Esophagus muscularis mucosa (tissue), 3 donors: ENCODE data around the gene MICAL3.

Experiments used
- POLR2A ChIP-seq: fragments of 450-650 bp; IDR thresholded peaks from one replicate; pipeline ENCODE4 v1.6.1; 2017; ENCODE audit warnings: antibody characterized with exemption, moderate library complexity, mild to moderate bottlenecking, low read depth
- TF ChIP-seq, protein P1 (sequence below), 3 experiments: fragments of 200-600 bp in 2 of 3; fragments of 450-650 bp in 1 of 3; sonication (generic) in 2 of 3; IDR thresholded peaks; one replicate each; pipeline ENCODE4 v1.5.1; 2017 to 2019; ENCODE audit warnings: antibody characterized with exemption in 3 of 3, mild to moderate bottlenecking in 2 of 3, moderate library complexity in 1 of 3

DNA sequence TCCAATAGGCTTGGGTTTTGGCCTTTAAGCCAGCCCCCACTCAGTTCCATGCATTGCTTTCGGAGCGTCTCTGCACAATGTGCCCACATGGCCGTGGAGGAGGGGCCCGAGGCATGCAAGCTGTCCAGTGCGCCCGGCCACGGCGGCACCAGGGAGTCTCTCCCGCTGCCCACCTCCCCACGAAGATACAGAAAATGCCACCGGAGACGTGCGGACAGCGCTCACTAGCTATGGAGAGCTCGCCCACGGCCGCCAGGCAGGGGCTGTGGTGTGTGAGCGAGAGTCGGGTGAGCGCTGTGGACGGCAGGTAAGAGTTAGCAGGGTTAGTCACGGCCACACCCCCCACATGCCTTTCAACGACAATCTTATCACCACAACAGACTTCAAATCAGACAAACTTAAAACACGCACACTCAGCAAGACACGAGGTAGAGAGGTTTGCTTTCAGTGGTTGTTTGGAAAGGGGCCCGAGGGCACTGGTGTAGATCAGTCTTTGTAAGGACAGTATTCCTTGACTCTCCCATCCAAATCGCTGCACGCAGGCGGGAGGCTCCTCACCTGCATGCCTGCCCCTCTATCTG, 231.4 kb downstream of the MICAL3 start:
- no peak for TF ChIP-seq POLR2A
- TF ChIP-seq, protein P1, sequence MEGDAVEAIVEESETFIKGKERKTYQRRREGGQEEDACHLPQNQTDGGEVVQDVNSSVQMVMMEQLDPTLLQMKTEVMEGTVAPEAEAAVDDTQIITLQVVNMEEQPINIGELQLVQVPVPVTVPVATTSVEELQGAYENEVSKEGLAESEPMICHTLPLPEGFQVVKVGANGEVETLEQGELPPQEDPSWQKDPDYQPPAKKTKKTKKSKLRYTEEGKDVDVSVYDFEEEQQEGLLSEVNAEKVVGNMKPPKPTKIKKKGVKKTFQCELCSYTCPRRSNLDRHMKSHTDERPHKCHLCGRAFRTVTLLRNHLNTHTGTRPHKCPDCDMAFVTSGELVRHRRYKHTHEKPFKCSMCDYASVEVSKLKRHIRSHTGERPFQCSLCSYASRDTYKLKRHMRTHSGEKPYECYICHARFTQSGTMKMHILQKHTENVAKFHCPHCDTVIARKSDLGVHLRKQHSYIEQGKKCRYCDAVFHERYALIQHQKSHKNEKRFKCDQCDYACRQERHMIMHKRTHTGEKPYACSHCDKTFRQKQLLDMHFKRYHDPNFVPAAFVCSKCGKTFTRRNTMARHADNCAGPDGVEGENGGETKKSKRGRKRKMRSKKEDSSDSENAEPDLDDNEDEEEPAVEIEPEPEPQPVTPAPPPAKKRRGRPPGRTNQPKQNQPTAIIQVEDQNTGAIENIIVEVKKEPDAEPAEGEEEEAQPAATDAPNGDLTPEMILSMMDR (IDR thresholded peaks at IDR 0.05), result no peak
